AG20443 (cell line): ENCODE results near the gene JAKMIP1.

ENCODE experiments used
- DNase-seq: peaks from one replicate; pipeline ENCODE4 v3.0.0; 2012; ENCODE audit warnings: low spot score, mixed read lengths

Gene JAKMIP1

GRCh38 chr4:6180841-6181631, 19.3 kb downstream of the JAKMIP1 start:
- DNase-seq = no peak

GRCh38 chr4:6179362-6179761, 21.0 kb downstream of the JAKMIP1 start:
- DNase-seq = no peak

DNA sequence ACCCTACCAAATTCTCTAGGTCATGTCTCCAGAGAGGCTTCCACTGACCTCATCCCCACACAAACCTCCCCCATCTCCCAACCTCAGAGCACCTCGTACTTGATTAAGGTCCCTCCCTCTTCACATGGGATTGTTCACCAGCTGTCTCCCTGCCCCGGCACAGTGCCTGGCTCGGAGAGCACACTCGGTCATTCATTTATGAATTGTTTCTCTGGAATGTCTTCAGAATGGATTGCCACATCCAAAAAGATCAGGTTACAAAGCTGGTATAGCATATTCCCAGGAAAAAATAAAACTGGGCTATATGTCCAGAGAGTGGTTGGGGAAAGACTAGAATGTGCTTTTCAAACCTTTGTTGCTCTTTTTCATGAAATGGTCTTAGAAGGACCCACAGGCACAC, 21.6 kb downstream of the JAKMIP1 start:
- no peak for DNase-seq

DNA sequence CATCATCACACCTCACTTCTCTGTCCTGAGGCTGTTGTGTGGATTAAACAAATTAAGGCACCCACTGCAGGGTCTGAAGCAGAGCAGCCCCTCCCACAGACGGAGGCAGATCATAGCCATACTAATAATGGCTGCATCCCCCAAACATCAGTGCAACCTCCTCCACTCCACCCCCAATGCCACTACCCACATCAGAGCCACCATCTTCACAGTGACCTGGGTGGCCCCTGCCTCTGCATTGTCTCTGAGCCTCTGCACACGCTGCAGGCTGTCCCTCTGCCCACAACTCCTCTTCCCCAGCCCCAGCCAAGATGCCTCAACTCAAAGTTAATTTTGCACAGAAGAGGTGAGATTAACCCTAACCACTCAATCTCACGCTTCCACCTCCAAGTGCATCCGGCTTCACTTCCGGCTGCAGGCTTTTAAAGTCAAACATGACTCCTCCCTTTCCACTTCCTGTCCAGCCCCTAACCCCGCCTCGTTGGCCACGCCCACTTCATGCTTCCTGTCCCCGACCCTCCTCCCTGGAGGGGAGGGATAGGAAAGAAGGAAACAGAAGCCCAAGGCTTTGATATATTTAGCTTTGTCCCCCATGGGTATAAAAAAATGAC, 22.7 kb downstream of the JAKMIP1 start:
- DNase-seq = no peak

DNA sequence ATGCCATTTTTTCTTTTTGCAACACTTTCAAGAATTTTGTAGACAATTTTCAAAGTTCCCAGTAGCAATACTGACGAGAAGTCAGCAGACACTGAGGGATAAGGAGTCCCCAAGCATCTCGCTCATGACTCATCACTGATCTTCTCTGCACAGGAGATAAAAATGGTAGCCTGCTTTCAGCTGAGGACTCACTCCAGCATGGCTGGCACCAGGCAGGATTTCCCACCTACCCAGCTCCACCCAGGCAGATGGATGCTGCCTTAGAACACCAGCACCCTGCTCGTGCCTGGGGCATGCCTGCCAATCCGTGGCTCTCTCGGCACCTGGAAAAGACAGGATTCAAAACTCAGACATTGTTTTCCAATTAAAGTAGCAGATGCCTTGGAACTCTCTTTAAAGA, 24.9 kb downstream of the JAKMIP1 start:
- DNase-seq = no peak

DNA sequence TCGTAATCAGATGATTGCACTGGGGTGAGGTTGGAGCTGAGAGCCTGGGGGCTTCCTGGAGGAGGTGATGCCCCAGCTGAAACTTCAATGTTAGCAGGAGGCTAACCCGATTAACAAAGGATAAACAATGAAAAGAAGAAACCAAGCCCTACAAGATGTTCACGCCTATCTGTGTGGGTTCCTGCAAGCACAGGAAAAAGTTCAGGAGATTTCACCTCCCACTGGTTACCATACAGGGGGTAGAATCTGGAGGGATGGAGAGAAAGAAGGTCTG, 27.5 kb downstream of the JAKMIP1 start:
- DNase-seq = no peak

DNA sequence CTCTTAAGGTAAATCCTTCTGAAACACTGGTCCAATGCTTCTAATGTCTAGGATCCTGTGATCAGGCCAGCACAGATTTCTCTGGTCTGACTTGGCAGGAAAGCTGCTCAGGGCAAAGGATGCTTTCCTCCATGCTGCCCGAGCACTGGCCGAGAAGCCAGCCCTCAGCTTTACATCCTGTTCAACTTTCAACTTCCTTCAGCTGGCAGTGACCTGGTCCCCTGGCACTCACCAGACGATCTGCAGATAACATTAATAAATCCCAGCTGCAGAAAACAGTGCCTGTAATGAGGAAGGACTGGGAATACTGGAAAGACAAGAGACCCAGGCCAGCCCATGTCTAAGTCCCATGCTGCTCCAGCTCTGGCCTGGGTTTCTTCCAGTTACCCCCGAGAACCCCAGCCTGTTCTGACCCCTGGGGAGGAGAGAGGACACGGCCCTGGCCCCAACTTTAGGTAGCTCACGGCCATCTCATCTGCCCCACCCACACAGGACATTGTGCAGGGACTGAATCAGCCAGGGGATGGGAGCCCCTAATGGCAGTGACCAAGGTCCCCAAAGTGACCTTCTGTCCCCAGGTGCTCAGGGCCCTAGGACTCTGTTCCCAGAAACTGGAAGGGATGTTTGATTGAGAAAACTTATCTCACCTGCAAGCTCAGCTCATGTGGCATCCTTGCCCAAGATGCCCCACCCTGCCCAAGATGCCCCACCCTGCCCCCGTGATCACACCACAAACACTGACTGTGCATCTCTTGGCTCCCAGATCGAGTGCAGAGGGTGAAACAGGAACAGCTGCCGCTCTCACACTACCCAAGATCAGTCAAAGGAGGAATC, 28.0 kb downstream of the JAKMIP1 start:
- DNase-seq = no peak

- no peak for DNase-seq
These were observed 31.1 kb downstream of the JAKMIP1 start for GRCh38 chr4:6169239-6169638.

DNA sequence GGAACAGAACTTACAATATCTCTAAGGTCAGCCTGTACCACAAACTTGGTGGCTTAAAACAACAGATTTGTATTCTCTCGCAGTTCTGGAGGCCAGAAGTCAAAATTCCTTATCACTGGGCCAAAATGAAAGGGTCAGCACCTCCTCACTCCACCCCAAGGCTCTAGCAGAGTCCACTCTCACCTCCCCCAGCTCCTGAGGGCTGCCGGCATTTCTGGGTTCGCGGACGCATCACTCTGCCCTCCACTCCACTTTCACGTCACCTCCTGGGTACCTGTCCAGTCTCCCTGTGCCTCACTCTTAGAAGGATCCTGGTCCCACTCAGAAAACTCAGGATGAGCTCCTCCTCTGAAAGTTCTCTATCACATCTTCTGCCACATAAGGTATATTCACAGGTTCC, 34.6 kb downstream of the JAKMIP1 start:
- no peak for DNase-seq

DNA sequence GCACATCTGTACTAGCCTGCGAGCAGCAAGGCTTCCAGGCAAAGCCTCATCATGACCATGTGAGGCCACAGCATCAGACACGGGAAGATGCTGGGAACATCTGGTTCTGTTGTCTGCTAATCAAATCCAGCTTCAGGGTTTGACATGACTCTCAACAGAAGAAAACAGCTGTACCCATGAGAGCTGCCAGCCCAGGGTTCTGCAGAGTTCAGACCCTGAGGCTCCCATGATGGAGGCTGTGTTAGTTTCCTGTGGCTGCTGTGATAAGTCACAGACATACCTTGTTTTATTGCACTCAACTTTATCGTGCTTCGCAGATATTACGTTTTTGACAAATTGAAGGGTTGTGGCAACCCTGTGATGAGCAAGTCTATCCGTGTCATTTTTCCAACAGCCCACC, 37.5 kb downstream of the JAKMIP1 start:
- DNase-seq = no peak

- DNase-seq = no peak
These were observed 38.4 kb downstream of the JAKMIP1 start for GRCh38 chr4:6161921-6162464.

- no peak for DNase-seq
These were observed 39.8 kb downstream of the JAKMIP1 start for GRCh38 chr4:6160536-6160935.

DNA sequence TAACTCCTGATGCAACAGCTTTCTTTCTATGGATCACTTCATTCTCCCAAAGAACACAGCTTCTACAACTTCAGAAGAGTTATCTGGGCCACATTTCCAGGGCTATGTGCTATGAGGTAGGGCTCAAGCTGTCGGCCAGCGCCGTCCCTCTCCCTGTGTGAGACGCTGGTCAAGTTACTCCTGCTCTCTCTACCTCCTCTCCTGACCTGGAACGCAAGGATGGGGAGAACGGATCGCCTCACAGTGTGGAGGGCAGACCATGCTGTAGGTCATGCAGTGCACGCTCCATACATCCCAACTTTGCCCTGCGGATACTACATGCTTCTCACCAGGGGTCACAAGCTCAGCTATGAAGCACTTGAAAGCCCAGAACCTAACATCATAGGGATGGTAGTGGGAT, 42.4 kb downstream of the JAKMIP1 start:
- no peak for DNase-seq

- no peak for DNase-seq
These were observed 44.2 kb downstream of the JAKMIP1 start for GRCh38 chr4:6155996-6156750.

DNA sequence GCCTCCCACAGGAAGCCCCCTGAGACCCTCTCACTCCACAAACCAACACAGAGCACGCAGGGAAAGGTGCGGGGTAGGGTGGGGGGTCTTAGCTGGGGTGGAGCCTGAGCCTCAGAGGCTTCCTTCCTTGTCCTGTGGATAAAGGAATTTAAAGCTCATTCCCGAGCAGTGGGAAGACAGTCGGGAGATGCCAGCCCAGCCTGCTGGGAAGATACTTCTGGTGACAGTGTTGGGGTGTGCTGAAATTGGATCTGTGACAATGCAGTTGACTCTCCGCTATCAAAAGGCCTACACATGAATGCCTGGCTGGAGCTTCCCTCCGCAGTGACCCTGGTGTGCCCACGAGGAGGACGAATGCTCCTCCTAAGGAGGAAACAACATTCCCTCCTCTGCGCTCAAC, 45.5 kb downstream of the JAKMIP1 start:
- no peak for DNase-seq

DNA sequence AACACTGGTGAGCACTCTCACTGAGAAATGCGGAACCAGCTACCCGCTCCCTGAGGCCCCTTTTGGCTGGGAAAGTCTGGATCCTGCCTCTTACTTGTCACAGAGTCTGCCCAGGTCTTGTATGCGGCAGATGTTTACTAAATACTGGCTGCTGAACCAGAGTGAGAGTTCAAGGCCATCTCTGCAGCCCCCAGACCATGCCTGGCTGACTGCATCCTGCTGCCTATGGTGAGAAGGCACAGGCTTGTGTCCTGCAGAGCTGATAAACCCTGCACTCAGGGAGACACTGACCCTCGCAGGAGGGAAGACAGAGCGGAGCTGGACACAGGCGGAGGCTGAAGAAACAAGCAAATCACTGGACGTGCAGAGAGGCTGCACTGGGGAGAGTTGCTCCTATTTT, 46.5 kb downstream of the JAKMIP1 start:
- DNase-seq = no peak

GRCh38 chr4:6152869-6153705, 47.3 kb downstream of the JAKMIP1 start:
- no peak for DNase-seq

- DNase-seq = no peak
These were observed 50.2 kb downstream of the JAKMIP1 start for GRCh38 chr4:6150046-6150735.

DNA sequence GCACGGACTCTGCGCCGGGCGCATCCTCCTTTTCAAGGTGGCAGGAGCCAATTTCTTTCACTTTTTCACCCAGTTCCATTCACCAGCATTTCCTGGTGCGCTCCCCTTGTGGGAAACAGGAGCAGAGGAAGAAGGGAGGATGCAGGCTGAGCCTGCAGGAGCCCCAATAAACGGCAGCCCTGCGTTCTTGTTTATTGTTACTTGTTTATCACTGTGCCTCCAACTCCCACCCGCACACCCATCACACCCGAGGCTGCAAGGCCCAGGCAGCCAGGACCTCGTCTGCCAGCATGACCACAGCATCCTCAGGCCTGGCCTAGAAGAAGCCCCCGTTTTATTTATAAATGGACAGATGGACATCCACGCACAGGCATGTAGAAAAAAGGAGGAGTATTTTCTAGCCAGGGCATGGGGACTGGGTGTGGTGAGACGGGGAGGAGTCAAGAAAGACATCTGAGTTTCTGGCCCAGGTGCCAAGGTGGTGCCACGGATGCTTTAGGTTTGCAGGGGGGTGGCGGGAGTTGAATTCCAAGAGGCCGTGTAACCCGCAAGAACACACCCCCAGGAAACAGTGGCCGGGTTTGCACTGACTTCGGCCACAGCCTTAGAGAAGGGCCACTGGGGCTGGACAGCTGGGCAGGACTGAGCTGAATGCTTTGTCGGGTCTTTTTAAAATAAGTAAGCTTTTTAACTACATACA, 51.7 kb downstream of the JAKMIP1 start:
- no peak for DNase-seq

- DNase-seq = no peak
These were observed 52.9 kb downstream of the JAKMIP1 start for GRCh38 chr4:6147441-6147840.
